Ovary (tissue), 3 donors: ENCODE results near the gene UIMC1.

ENCODE experiments used
- CTCF ChIP-seq, 3 donors: fragments of 450-650 bp in 2 of 3; fragments of 200-600 bp in 1 of 3; IDR thresholded peaks; one replicate each; pipeline versions ENCODE4 v1.5.1 to v1.8.0; 2016 to 2022; ENCODE audit warnings: antibody characterized with exemption in 3 of 3, mild to moderate bottlenecking in 1 of 3
- EP300 ChIP-seq: sonication (generic); formaldehyde crosslinking; IDR thresholded peaks from one replicate; pipeline ENCODE4 v1.6.1; 2017; ENCODE audit warnings: antibody characterized with exemption
- POLR2A ChIP-seq: fragments of 450-650 bp; IDR thresholded peaks from one replicate; pipeline ENCODE4 v1.6.1; 2017; ENCODE audit warnings: antibody characterized with exemption, mild to moderate bottlenecking, moderate library complexity
- donor health status: DM: no; HTN: no; CAD: no.

- TF ChIP-seq CTCF (IDR thresholded peaks at IDR 0.05) (no peak), POLR2A (no peak), EP300 (no peak)
Observed at GRCh38 chr5:176979669-176980068, 26.9 kb downstream of the UIMC1 start.
